GM12892 (cell line): ENCODE results near the gene ZNF195.

Experiments used
- POLR2A ChIP-seq: IDR thresholded peaks from 2 replicates; pipeline ENCODE4 v1.6.1; 2011; ENCODE audit warnings: low read depth, low read length, control low read depth
- POLR2AphosphoS5 ChIP-seq: IDR thresholded peaks from 2 replicates; pipeline ENCODE4 v1.6.1; 2011; ENCODE audit warnings: low read depth, low read length, control low read depth
- TAF1 ChIP-seq: IDR thresholded peaks from 2 replicates; pipeline ENCODE4 v1.6.1; 2011; ENCODE audit warnings: low read depth, mild to moderate bottlenecking, control low read depth, low read length, borderline replicate concordance

DNA sequence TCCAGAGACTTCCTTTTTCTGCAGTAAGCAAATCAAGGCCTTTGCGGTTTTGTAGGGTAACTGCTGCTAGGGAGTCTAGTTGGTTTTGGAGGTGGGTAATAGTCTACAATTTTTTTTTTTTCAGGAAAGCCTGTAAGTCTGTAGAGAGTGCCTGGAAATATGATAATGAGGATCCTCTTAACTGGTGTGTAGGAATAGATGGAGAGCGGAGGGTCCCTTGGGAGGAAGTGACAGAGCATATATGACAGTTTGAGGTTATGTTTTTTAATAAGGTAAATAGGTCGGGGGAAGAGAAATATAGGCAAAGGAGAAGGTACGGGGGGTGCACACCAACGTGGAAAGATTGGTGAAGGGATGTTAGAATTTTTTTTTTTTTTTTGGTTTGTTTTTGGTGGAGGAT, 25.9 kb downstream of the ZNF195 start:
- TF ChIP-seq POLR2A, result no peak
- TF ChIP-seq POLR2AphosphoS5, result no peak
- TF ChIP-seq TAF1, result no peak
